Measurements from ENCODE around the gene BHMT. TPM values are rescaled to one million over a fixed set of nuclear protein-coding genes. Genes with fewer than 3 reads are reported as not detected.
A peak's percentile ranks its signal among the peaks of the same experiment; 100 is the strongest.

The BHMT gene
- total RNA-seq, 1 experiment from 2014 or later: 0.72 TPM

- Histone ChIP-seq H2BK15ac (ENCODE audit: low read depth, low read length) (no peak overlapping the region), H2BK120ac (ENCODE audit: low read depth, low read length, poor library complexity, severe bottlenecking) (no peak overlapping the region), H3K23ac (ENCODE audit: insufficient read length, low read depth, low read length) (no peak overlapping the region), H3K18ac (ENCODE audit: insufficient read length, low read depth, low read length) (no peak overlapping the region), H2BK5ac (ENCODE audit: insufficient read length, low read length) (no peak overlapping the region), H4K20me1 (ENCODE audit: control insufficient read depth, insufficient read depth, insufficient read length) (no peaks in the 10 kb centered on the region), H3K4me2 (ENCODE audit: insufficient read depth, insufficient read length, low read length) (no peak overlapping the region), H4K8ac (replicated peaks; ENCODE audit: insufficient read length, low read depth, low read length) (no peak overlapping the region), H4K91ac (ENCODE audit: insufficient read length, low read depth, low read length) (no peak overlapping the region), H3K9ac (ENCODE audit: extremely low read depth, insufficient read length, low read length) (no peak overlapping the region), H3K4ac (ENCODE audit: low read depth, low read length) (no peak overlapping the region), H3K9me3 (ENCODE audit: control insufficient read depth, low read depth, low read length) (no peaks in the 10 kb centered on the region), H3K23me2 (ENCODE audit: insufficient read length, low read depth, low read length, poor library complexity, severe bottlenecking) (no peaks in the 10 kb centered on the region), H3K14ac (ENCODE audit: insufficient read depth, low read length) (no peak overlapping the region), H3T11ph (ENCODE audit: low read length) (no peak overlapping the region), H2BK20ac (ENCODE audit: low read depth, low read length, poor library complexity, severe bottlenecking) (no peak overlapping the region), H2AFZ (ENCODE audit: low read length) (no peak overlapping the region), H2BK12ac (ENCODE audit: insufficient read length, low read depth, low read length) (no peak overlapping the region), H3K79me2 (ENCODE audit: insufficient read depth, low read length) (no peaks in the 10 kb centered on the region), H3K4me1 (ENCODE audit: insufficient read depth, low read length) (no peaks in the 10 kb centered on the region), H3K27ac (ENCODE audit: insufficient read length, low read depth, low read length) (no peak overlapping the region), H3K56ac (ENCODE audit: insufficient read length, low read depth, low read length) (no peak overlapping the region), H3K27me3 (ENCODE audit: insufficient read depth, low read length) (no peaks in the 10 kb centered on the region), H3K79me1 (ENCODE audit: insufficient read depth, low read depth, low read length, poor library complexity, severe bottlenecking) (no peaks in the 10 kb centered on the region), H2AK5ac (ENCODE audit: insufficient read length, low read length) (no peak overlapping the region), H4K5ac (ENCODE audit: insufficient read length, low read depth, low read length) (no peak overlapping the region)
- Mint-ChIP-seq H3K4me3 (no peak overlapping the region), H3K27me3 (ENCODE audit: low read depth) (peaks cover 3% of the 10 kb centered on the region), H3K9me3 (peaks cover 0 to 10% of the 10 kb centered on the region in 2 experiments; a peak in 3 of 5 replicates), H3K4me1 (peaks cover 2 to 11% of the 10 kb centered on the region in 2 experiments; a peak in 2 of 4 replicates), H3K36me3 (ENCODE audit: insufficient read depth in 1 of 3, low read depth in 3 of 3) (peaks cover 0 to 4% (median 4%) of the 10 kb centered on the region in 3 experiments; a peak in 2 of 7 replicates), H3K27ac (peak overlapping the region in 1 of 3 experiments; percentile 44; a peak in 1 of 7 replicates)
- TF ChIP-seq CTCF (conservative IDR thresholded peaks at IDR 0.05): no peak
- no CpG with 5 or more reads among the region's 6 CpGs for WGBS (ENCODE audit: extremely low coverage, insufficient read length, low lambda C conversion rate)
- DNase-seq: no peak
These were observed 37.0 kb upstream of the BHMT start for GRCh38 chr5:79074641-79075040.
